HepG2 (cell line): ENCODE data around the gene ACTR1A. TPM values are rescaled to one million over a fixed set of nuclear protein-coding genes. Genes with fewer than 3 reads are reported as not detected.

Source experiments
- ATAC-seq: fragments of 200-7000 bp; cut with Tn5 transposase; 3 replicates; pipeline ENCODE4 v1.9.1; 2020; ENCODE audit warnings: mild to moderate bottlenecking, moderate library complexity
- BruUV-seq: library from RNA; stranded (reverse); fragments of 400-500 nt; replicated peaks from 2 replicates; lab custom pipeline; 2021; lab: Mats Ljungman, UMichigan
- CTCF ChIA-PET: fragments of 300-600 bp; formaldehyde crosslinking; extraction: SDS; loops from one replicate; lab custom pipeline; 2021; ENCODE audit warnings: low total read pairs, inconsistent platforms, low intra/inter-chr PET ratio; lab: Yijun Ruan, JAX
- POLR2A ChIA-PET: fragments of 350-600 bp; sonication (Branson Sonifier 250); formaldehyde crosslinking; loops from one replicate; lab custom pipeline; 2020; ENCODE audit warnings: antibody characterized with exemption, inconsistent platforms; lab: Yijun Ruan, JAX
- DNase-seq: peaks from one replicate; pipeline ENCODE4 v3.0.0-alpha.2; 2015; ENCODE audit warnings: low spot score
- FAIRE-seq: peaks from 3 replicates; lab custom pipeline; 2011; peaks lifted over from hg19 to GRCh38; lab: Jason Lieb, UNC
- H2AFZ ChIP-seq: one replicate; pipeline ENCODE4 v1.6.1; 2011; ENCODE audit warnings: low read length, inconsistent platforms
- H3K27ac ChIP-seq: fragments of 300-600 bp; 3 replicates; pipeline ENCODE4 v1.8.0; 2011; ENCODE audit warnings: mixed run types, mild to moderate bottlenecking, mixed read lengths, low read length, inconsistent platforms; ENCODE audit not compliant: insufficient read depth; ENCODE audit errors: extremely low read length
- H3K27me3 ChIP-seq, 2 experiments: fragments of 200-600 bp in 1 of 2; 2 replicates in 1 of 2; 3 replicates in 1 of 2; pipeline versions ENCODE4 v1.6.0 to v1.8.0; 2011; ENCODE audit warnings: low read length in 2 of 2, mild to moderate bottlenecking in 2 of 2, moderate library complexity in 2 of 2, inconsistent platforms in 1 of 2; ENCODE audit not compliant: insufficient read depth in 2 of 2, control insufficient read depth in 1 of 2
- H3K36me3 ChIP-seq, 2 experiments: fragments of 200-600 bp in 1 of 2; replicated peaks in 1 of 2; 2 replicates in 1 of 2; 3 replicates in 1 of 2; pipeline versions ENCODE4 v1.5.1 to v1.8.0; 2011; ENCODE audit warnings: low read length in 2 of 2, inconsistent platforms in 1 of 2; ENCODE audit not compliant: insufficient read depth in 2 of 2, control insufficient read depth in 1 of 2
- H3K4me1 ChIP-seq: 2 replicates; pipeline ENCODE4 v1.5.1; 2012; ENCODE audit warnings: low read length, inconsistent platforms; ENCODE audit not compliant: insufficient read depth
- H3K4me2 ChIP-seq: 2 replicates; pipeline ENCODE4 v1.6.0; 2011; ENCODE audit warnings: low read depth, low read length, inconsistent platforms
- H3K4me3 ChIP-seq, 3 experiments: fragments of 200-600 bp in 1 of 3; sonication (generic), shearing (Covaris generic) in 1 of 3; replicated peaks in 1 of 3; 2 replicates each; pipeline ENCODE4 v1.5.1; 2011 to 2016; ENCODE audit warnings: low read length in 3 of 3, inconsistent platforms in 2 of 3, low read depth in 2 of 3, mild to moderate bottlenecking in 2 of 3, control low read depth in 1 of 3, mixed read lengths in 1 of 3; ENCODE audit not compliant: insufficient read depth in 1 of 3
- H3K79me2 ChIP-seq: one replicate; pipeline ENCODE4 v1.6.1; 2011; ENCODE audit warnings: low read length, inconsistent platforms; ENCODE audit not compliant: insufficient read depth
- H3K9ac ChIP-seq: 2 replicates; pipeline ENCODE4 v1.6.0; 2011; ENCODE audit warnings: mild to moderate bottlenecking, low read depth, low read length, inconsistent platforms; ENCODE audit not compliant: insufficient read depth
- H3K9me3 ChIP-seq: 2 replicates; pipeline ENCODE4 v1.5.1; 2012; ENCODE audit warnings: mild to moderate bottlenecking, low read length
- H4K20me1 ChIP-seq: 2 replicates; pipeline ENCODE4 v1.6.0; 2011; ENCODE audit warnings: inconsistent platforms, mild to moderate bottlenecking, low read length, moderate library complexity; ENCODE audit not compliant: insufficient read depth
- ARID4A ChIP-seq: sonication (generic); formaldehyde crosslinking; IDR thresholded peaks from 2 replicates; pipeline ENCODE4 v1.5.0; 2020; ENCODE audit warnings: mild to moderate bottlenecking, missing genetic modification reagents, borderline replicate concordance
- DDIT3 ChIP-seq: sonication (generic); formaldehyde crosslinking; IDR thresholded peaks from 2 replicates; pipeline ENCODE4 v1.4.0; 2020; ENCODE audit warnings: mild to moderate bottlenecking, missing genetic modification reagents
- HNRNPK ChIP-seq: fragments of 200-400 bp; formaldehyde crosslinking; IDR thresholded peaks from 2 replicates; pipeline ENCODE4 v1.6.1; 2018; ENCODE audit warnings: low read length, low read depth, moderate library complexity, mild to moderate bottlenecking; ENCODE audit not compliant: poor library complexity, severe bottlenecking
- HOXA7 ChIP-seq: sonication (generic); formaldehyde crosslinking; IDR thresholded peaks from 2 replicates; pipeline ENCODE4 v1.8.1; 2022; ENCODE audit warnings: mild to moderate bottlenecking, missing genetic modification reagents, moderate library complexity
- IKZF1 ChIP-seq: fragments of 450-650 bp; IDR thresholded peaks from 2 replicates; pipeline ENCODE4 v1.7.1; 2016
- MAFG ChIP-seq: sonication (generic); formaldehyde crosslinking; IDR thresholded peaks from 2 replicates; pipeline ENCODE4 v1.5.1; 2020; ENCODE audit warnings: mild to moderate bottlenecking, missing genetic modification reagents
- NBN ChIP-seq: fragments of 450-650 bp; conservative IDR thresholded peaks from 2 replicates; pipeline ENCODE4 v1.6.1; 2017
- NCOA1 ChIP-seq: sonication (generic); formaldehyde crosslinking; IDR thresholded peaks from 2 replicates; pipeline ENCODE4 v1.9.0; 2021; ENCODE audit warnings: missing genetic modification reagents
- NFIB ChIP-seq: sonication (generic); formaldehyde crosslinking; IDR thresholded peaks from 2 replicates; pipeline ENCODE4 v1.9.0; 2021; ENCODE audit warnings: missing genetic modification reagents, mild to moderate bottlenecking, borderline replicate concordance
- PHF21A ChIP-seq: sonication (generic); formaldehyde crosslinking; IDR thresholded peaks from 2 replicates; pipeline ENCODE4 v1.5.0; 2020; ENCODE audit warnings: mild to moderate bottlenecking, missing genetic modification reagents
- SIN3B ChIP-seq: fragments of 150-350 bp; IDR thresholded peaks from 2 replicates; pipeline ENCODE4 v1.6.1; 2014; ENCODE audit warnings: low read length
- ZBTB14 ChIP-seq: sonication (generic); formaldehyde crosslinking; IDR thresholded peaks from 2 replicates; pipeline ENCODE4 v1.4.0; 2020; ENCODE audit warnings: missing genetic modification reagents
- ZNF33B ChIP-seq: sonication (generic); formaldehyde crosslinking; IDR thresholded peaks from 2 replicates; pipeline ENCODE4 v1.5.1; 2020; ENCODE audit warnings: mild to moderate bottlenecking, missing genetic modification reagents
- ZNF44 ChIP-seq: sonication (generic); formaldehyde crosslinking; IDR thresholded peaks from 2 replicates; pipeline ENCODE4 v1.5.1; 2020; ENCODE audit warnings: mild to moderate bottlenecking, missing genetic modification reagents
- ZNF678 ChIP-seq: sonication (generic); formaldehyde crosslinking; IDR thresholded peaks from 2 replicates; pipeline ENCODE4 v1.4.0; 2020; ENCODE audit warnings: mild to moderate bottlenecking, missing genetic modification reagents
- ZNF788 ChIP-seq: sonication (generic); formaldehyde crosslinking; IDR thresholded peaks from 2 replicates; pipeline ENCODE4 v1.5.0; 2020; ENCODE audit warnings: mild to moderate bottlenecking, missing genetic modification reagents, borderline replicate concordance
- ZUFSP ChIP-seq: sonication (generic); formaldehyde crosslinking; IDR thresholded peaks from 2 replicates; pipeline ENCODE4 v1.9.0; 2021; ENCODE audit warnings: missing genetic modification reagents, mild to moderate bottlenecking, borderline replicate concordance
- WGBS: methylation state at CpG from one replicate; pipeline ENCODE4 v1.1.6; 2017; ENCODE audit warnings: low lambda C conversion rate; 5-methylcytosine and 5-hydroxymethylcytosine counted together
- in situ Hi-C: cut with HindIII; loops from 2 replicates; pipeline ENCODE4 v1.10.0; 2017; ENCODE audit warnings: low pct_unique_long_range_greater_than_20kb; ENCODE audit not compliant: extremely low pct_ligation_motif_present
- intact Hi-C: fragments of 100-400 bp; cut with micrococcal nuclease; formaldehyde crosslinking; loops from one replicate; pipeline ENCODE4 v1.10.0; 2022; ENCODE audit not compliant: unreplicated experiment
- polyA plus RNA-seq, 8 experiments: library from polyadenylated mRNA; depleted of rRNA in 3 of 8; stranded (reverse) in 7 of 8; unstranded in 1 of 8; fragments of >200 nt; fragmentation: Illumina TruSeq in 4 of 8; extraction: Trizol in 4 of 8; gene quantifications; 2 replicates each; pipeline versions ENCODE4 v1.2.1 to v1.2.3, GENCODE V29; 2011 to 2016; ENCODE audit warnings: low read depth in 4 of 8, missing spikeins in 1 of 8, mixed read lengths in 1 of 8; ENCODE audit not compliant: insufficient read depth in 1 of 8
- total RNA-seq, 5 experiments: library from RNA; depleted of rRNA; stranded (reverse); fragments of >200 nt; fragmentation: Illumina TruSeq; extraction: Trizol; gene quantifications; 2 replicates each; pipeline ENCODE4 v1.2.3, GENCODE V29; 2016; ENCODE audit warnings: low read depth in 1 of 5

ACTR1A gene
- total and polyA plus RNA-seq, 2 of the 13 experiments (the other 11 are each of a cell fraction or from before 2014, with no cell fraction given): 59.6 to 62.8 TPM

GRCh38 chr10:102438374-102438773 is 64.1 kb downstream of the ACTR1A start (continued):
- TF ChIP-seq ZNF44 (CRISPR knock-in tag) (no peak), HOXA7 (no peak), NBN (no peak)

- no peak for FAIRE-seq
- no peak overlapping the region for H3K9ac ChIP-seq
- no peaks in the 10 kb centered on the region for H4K20me1 ChIP-seq
- H3K4me1 ChIP-seq: peaks cover 51% of the 10 kb centered on the region
- no peak overlapping the region for H2AFZ ChIP-seq
- H3K4me2 ChIP-seq: no peak overlapping the region
- no peaks in the 10 kb centered on the region for H3K9me3 ChIP-seq
- ATAC-seq: no peak
- ChIA-PET CTCF (no interaction called here), POLR2A (interaction anchor here (5.9 to 6.8 kb wide), 2 partner anchors 16 to 25 kb away, joined by 67 to 135 read pairs; partner anchors contain the start of gene FBXL15)
- intact Hi-C loops: no loop called here
- WGBS: 95% methylated on average over 3 of the region's 3 CpGs
- in situ Hi-C loops: no loop called here
- no peak overlapping the region for H3K4me3 ChIP-seq
- BruUV-seq: no TSS peak
- H3K36me3 ChIP-seq: no peaks in the 10 kb centered on the region
- H3K79me2 ChIP-seq: no peaks in the 10 kb centered on the region
- no peak for DNase-seq
- no peak overlapping the region for H3K27ac ChIP-seq
- no peaks in the 10 kb centered on the region for H3K27me3 ChIP-seq
- no peak for TF ChIP-seq NCOA1 (CRISPR knock-in tag)
- TF ChIP-seq IKZF1: no peak
- no peak for TF ChIP-seq ZNF788 (CRISPR knock-in tag)
- no peak for TF ChIP-seq ZBTB14 (CRISPR knock-in tag)
- TF ChIP-seq ZNF678 (CRISPR knock-in tag): no peak
- no peak for TF ChIP-seq ARID4A
- no peak for TF ChIP-seq MAFG (CRISPR knock-in tag)
- TF ChIP-seq NFIB (CRISPR knock-in tag): no peak
- no peak for TF ChIP-seq ZNF33B
- no peak for TF ChIP-seq PHF21A (CRISPR knock-in tag)
- TF ChIP-seq SIN3B: no peak
- no peak for TF ChIP-seq DDIT3
- no peak for TF ChIP-seq HNRNPK
- TF ChIP-seq ZUFSP (CRISPR knock-in tag): no peak
Observed at GRCh38 chr10:102437515-102437914, 65.0 kb downstream of the ACTR1A start.
